Mesenchymal stem cell (in vitro differentiated cells and primary cell): ENCODE measurements around the gene USP24.
"Not testable (repeated sequence)": the region's sequence is repeated elsewhere in the genome, so short reads cannot be mapped to it uniquely, and the experiment has no call there.

ENCODE experiments used
- DNase-seq: peaks from one replicate; pipeline ENCODE4 v3.0.0-alpha.2; 2013
- H2AFZ ChIP-seq: one replicate; pipeline ENCODE4 v1.6.1; 2013; ENCODE audit warnings: low read depth, mild to moderate bottlenecking, control low read depth, inconsistent platforms, low read length, moderate library complexity
- H2AK5ac ChIP-seq: 2 replicates; pipeline ENCODE4 v1.6.1; 2013; ENCODE audit warnings: low read length, moderate library complexity, mild to moderate bottlenecking, inconsistent platforms; ENCODE audit not compliant: severe bottlenecking
- H2BK120ac ChIP-seq: one replicate; pipeline ENCODE4 v1.6.1; 2013; ENCODE audit warnings: low read depth, mild to moderate bottlenecking, inconsistent platforms, low read length, moderate library complexity
- H2BK12ac ChIP-seq, 2 experiments: one replicate each; pipeline ENCODE4 v1.6.1; 2013; ENCODE audit warnings: inconsistent platforms in 2 of 2, low read length in 2 of 2, mild to moderate bottlenecking in 2 of 2, moderate library complexity in 2 of 2, control low read depth in 1 of 2
- H2BK15ac ChIP-seq: one replicate; pipeline ENCODE4 v1.6.1; 2013; ENCODE audit warnings: mild to moderate bottlenecking, low read depth, inconsistent platforms; ENCODE audit not compliant: poor library complexity, severe bottlenecking
- H2BK5ac ChIP-seq: 2 replicates; pipeline ENCODE4 v1.6.1; 2013; ENCODE audit warnings: low read depth, mild to moderate bottlenecking, low read length, control low read depth, inconsistent platforms; ENCODE audit not compliant: poor library complexity, severe bottlenecking
- H3K14ac ChIP-seq, 2 experiments: one replicate each; pipeline ENCODE4 v1.6.1; 2013; ENCODE audit warnings: inconsistent platforms in 2 of 2, low read length in 2 of 2, control low read depth in 1 of 2, mild to moderate bottlenecking in 1 of 2, moderate library complexity in 1 of 2
- H3K18ac ChIP-seq, 2 experiments: one replicate each; pipeline ENCODE4 v1.6.1; 2013; ENCODE audit warnings: inconsistent platforms in 2 of 2, low read length in 2 of 2, control low read depth in 1 of 2, low read depth in 1 of 2, mild to moderate bottlenecking in 1 of 2
- H3K23ac ChIP-seq, 2 experiments: one replicate each; pipeline ENCODE4 v1.6.1; 2013; ENCODE audit warnings: inconsistent platforms in 2 of 2, low read length in 2 of 2, mild to moderate bottlenecking in 2 of 2, moderate library complexity in 2 of 2, control low read depth in 1 of 2
- H3K27ac ChIP-seq: 2 replicates; pipeline ENCODE4 v1.5.1; 2013; ENCODE audit warnings: mild to moderate bottlenecking, moderate library complexity, low read length, control low read depth, inconsistent platforms; ENCODE audit not compliant: poor library complexity, severe bottlenecking
- H3K27me3 ChIP-seq, 2 experiments: 2 replicates each; pipeline versions ENCODE4 v1.6.1 to v1.7.0; 2013; ENCODE audit warnings: low read length in 2 of 2, mild to moderate bottlenecking in 2 of 2, moderate library complexity in 2 of 2, control low read depth in 1 of 2, inconsistent platforms in 1 of 2; ENCODE audit not compliant: control insufficient read depth in 1 of 2, insufficient read depth in 1 of 2
- H3K36me3 ChIP-seq, 2 experiments: 2 replicates each; pipeline versions ENCODE4 v1.6.1 to v1.7.0; 2013; ENCODE audit warnings: low read length in 2 of 2, control low read depth in 1 of 2, inconsistent platforms in 1 of 2, low read depth in 1 of 2, mild to moderate bottlenecking in 1 of 2; ENCODE audit not compliant: insufficient read depth in 2 of 2, control insufficient read depth in 1 of 2
- H3K4ac ChIP-seq, 2 experiments: one replicate each; pipeline ENCODE4 v1.6.1; 2013; ENCODE audit warnings: inconsistent platforms in 2 of 2, low read length in 2 of 2, mild to moderate bottlenecking in 2 of 2, moderate library complexity in 2 of 2, control low read depth in 1 of 2, low read depth in 1 of 2
- H3K4me1 ChIP-seq: 2 replicates; pipeline ENCODE4 v1.6.1; 2013; ENCODE audit warnings: low read depth, low read length, control low read depth; ENCODE audit not compliant: control insufficient read depth, insufficient read depth
- H3K4me2 ChIP-seq: 2 replicates; pipeline ENCODE4 v1.6.1; 2013; ENCODE audit warnings: low read length, mild to moderate bottlenecking, inconsistent platforms; ENCODE audit not compliant: poor library complexity, severe bottlenecking
- H3K4me3 ChIP-seq, 2 experiments: 2 replicates each; pipeline versions ENCODE4 v1.5.1 to v1.7.0; 2013; ENCODE audit warnings: low read length in 2 of 2, mild to moderate bottlenecking in 2 of 2, control low read depth in 1 of 2, low read depth in 1 of 2; ENCODE audit not compliant: insufficient read depth in 1 of 2
- H3K79me1 ChIP-seq: replicated peaks from 2 replicates; pipeline ENCODE4 v1.6.1; 2013; ENCODE audit warnings: mild to moderate bottlenecking, control low read depth, low read length, inconsistent platforms; ENCODE audit not compliant: poor library complexity, severe bottlenecking
- H3K9ac ChIP-seq: 2 replicates; pipeline ENCODE4 v1.7.0; 2013; ENCODE audit warnings: mild to moderate bottlenecking, low read length, moderate library complexity
- H3K9me3 ChIP-seq: 2 replicates; pipeline ENCODE4 v1.7.0; 2013; ENCODE audit warnings: mild to moderate bottlenecking, low read length; ENCODE audit not compliant: control insufficient read depth
- H4K8ac ChIP-seq: one replicate; pipeline ENCODE4 v1.6.1; 2013; ENCODE audit warnings: inconsistent platforms, mild to moderate bottlenecking, low read length, moderate library complexity
- H4K91ac ChIP-seq: one replicate; pipeline ENCODE4 v1.6.1; 2013; ENCODE audit warnings: mild to moderate bottlenecking, low read length, inconsistent platforms
- WGBS: methylation state at CpG from one replicate; pipeline ENCODE4 v1.1.7; 2013; ENCODE audit warnings: mixed read lengths; 5-methylcytosine and 5-hydroxymethylcytosine counted together

Gene USP24

GRCh38 chr1:55192093-55192492, 23.1 kb downstream of the USP24 start:
- Histone ChIP-seq H3K4me2 (no peak overlapping the region), H3K4ac (no peak overlapping the region), H4K91ac (no peak overlapping the region), H2AK5ac (no peak overlapping the region), H3K36me3 (peaks cover 0 to under 1% of the 10 kb centered on the region in 2 experiments), H3K27ac (no peak overlapping the region), H3K4me1 (no peaks in the 10 kb centered on the region), H2BK120ac (no peak overlapping the region), H3K9ac (no peak overlapping the region), H3K79me1 (peaks cover 16% of the 10 kb centered on the region), H3K14ac (no peak overlapping the region), H2BK12ac (no peak overlapping the region), H3K27me3 (no peaks in the 10 kb centered on the region), H2BK15ac (no peak overlapping the region), H3K18ac (no peak overlapping the region), H3K23ac (no peak overlapping the region), H3K4me3 (no peak overlapping the region), H2AFZ (no peak overlapping the region), H3K9me3 (no peaks in the 10 kb centered on the region), H4K8ac (no peak overlapping the region), H2BK5ac (no peak overlapping the region)
- no peak for DNase-seq
- WGBS = no CpG with 5 or more reads among the region's 1 CpG

GRCh38 chr1:55191219-55191952, 23.8 kb downstream of the USP24 start:
- not testable (repeated sequence) for H2BK5ac ChIP-seq, H3K4me3 ChIP-seq, H2AFZ ChIP-seq, H2BK15ac ChIP-seq, H3K4me1 ChIP-seq, H3K36me3 ChIP-seq, H3K9me3 ChIP-seq, H3K23ac ChIP-seq, H2AK5ac ChIP-seq, H2BK120ac ChIP-seq, H3K27me3 ChIP-seq, H3K4ac ChIP-seq, H3K4me2 ChIP-seq, H3K27ac ChIP-seq, H4K91ac ChIP-seq, H2BK12ac ChIP-seq, H4K8ac ChIP-seq, H3K18ac ChIP-seq, H3K9ac ChIP-seq, DNase-seq, H3K14ac ChIP-seq
- H3K79me1 ChIP-seq = peaks cover 14% of the 10 kb centered on the region
- WGBS = 88% methylated on average over 10 of the region's 11 CpGs

GRCh38 chr1:55190109-55190508, 25.1 kb downstream of the USP24 start:
- peaks cover under 1% of the 10 kb centered on the region for H3K9me3 ChIP-seq
- no peak overlapping the region for H3K14ac ChIP-seq
- H3K4me1 ChIP-seq = no peaks in the 10 kb centered on the region
- H2AFZ ChIP-seq = no peak overlapping the region
- peaks cover 0 to 2% of the 10 kb centered on the region in 2 experiments for H3K36me3 ChIP-seq
- H3K27me3 ChIP-seq = no peaks in the 10 kb centered on the region
- WGBS = 97% methylated on average over 3 of the region's 4 CpGs
- no peak overlapping the region for H3K23ac ChIP-seq
- H4K8ac ChIP-seq = no peak overlapping the region
- no peak overlapping the region for H2BK120ac ChIP-seq
- no peak overlapping the region for H3K4me2 ChIP-seq
- no peak for DNase-seq
- no peak overlapping the region for H2BK12ac ChIP-seq
- no peak overlapping the region for H2AK5ac ChIP-seq
- H4K91ac ChIP-seq = no peak overlapping the region
- H3K4me3 ChIP-seq = no peak overlapping the region
- H2BK15ac ChIP-seq = no peak overlapping the region
- H3K27ac ChIP-seq = no peak overlapping the region
- no peak overlapping the region for H2BK5ac ChIP-seq
- H3K18ac ChIP-seq = no peak overlapping the region
- H3K79me1 ChIP-seq = peaks cover 13% of the 10 kb centered on the region
- H3K9ac ChIP-seq = no peak overlapping the region
- no peak overlapping the region for H3K4ac ChIP-seq

GRCh38 chr1:55188909-55189308, 26.3 kb downstream of the USP24 start:
- H3K9me3 ChIP-seq = peaks cover 12% of the 10 kb centered on the region
- H2AK5ac ChIP-seq = no peak overlapping the region
- no peak overlapping the region for H2BK120ac ChIP-seq
- H3K27me3 ChIP-seq = no peaks in the 10 kb centered on the region
- DNase-seq = no peak
- H3K14ac ChIP-seq = no peak overlapping the region
- 100% methylated on average over 3 of the region's 5 CpGs for WGBS
- H4K8ac ChIP-seq = no peak overlapping the region
- no peak overlapping the region for H4K91ac ChIP-seq
- peaks cover 11% of the 10 kb centered on the region for H3K79me1 ChIP-seq
- no peak overlapping the region for H3K4me2 ChIP-seq
- no peak overlapping the region for H3K4me3 ChIP-seq
- H3K23ac ChIP-seq = no peak overlapping the region
- no peak overlapping the region for H2AFZ ChIP-seq
- no peak overlapping the region for H3K27ac ChIP-seq
- H2BK12ac ChIP-seq = no peak overlapping the region
- H2BK5ac ChIP-seq = no peak overlapping the region
- no peak overlapping the region for H3K4ac ChIP-seq
- no peak overlapping the region for H3K9ac ChIP-seq
- no peak overlapping the region for H2BK15ac ChIP-seq
- H3K18ac ChIP-seq = no peak overlapping the region
- no peaks in the 10 kb centered on the region for H3K4me1 ChIP-seq
- H3K36me3 ChIP-seq = peaks cover 0 to 2% of the 10 kb centered on the region in 2 experiments
